Endothelial cell of umbilical vein (primary cell): ENCODE results near the gene ARRB1.

ENCODE experiments used
- POLR2A ChIP-seq: IDR thresholded peaks from 2 replicates; pipeline ENCODE4 v1.6.1; 2012; ENCODE audit warnings: low read depth, mild to moderate bottlenecking, control low read depth, low read length
- TF ChIP-seq, protein P1 (sequence below), 2 donors: IDR thresholded peaks; 1 replicate in 1 of 2; 2 replicates in 1 of 2; pipeline ENCODE4 v1.5.1; 2011; ENCODE audit warnings: low read length in 2 of 2, mild to moderate bottlenecking in 2 of 2, moderate library complexity in 2 of 2, control low read depth in 1 of 2, inconsistent platforms in 1 of 2, low read depth in 1 of 2; ENCODE audit not compliant: insufficient read depth in 1 of 2; ENCODE audit errors: extremely low read depth in 1 of 2

DNA sequence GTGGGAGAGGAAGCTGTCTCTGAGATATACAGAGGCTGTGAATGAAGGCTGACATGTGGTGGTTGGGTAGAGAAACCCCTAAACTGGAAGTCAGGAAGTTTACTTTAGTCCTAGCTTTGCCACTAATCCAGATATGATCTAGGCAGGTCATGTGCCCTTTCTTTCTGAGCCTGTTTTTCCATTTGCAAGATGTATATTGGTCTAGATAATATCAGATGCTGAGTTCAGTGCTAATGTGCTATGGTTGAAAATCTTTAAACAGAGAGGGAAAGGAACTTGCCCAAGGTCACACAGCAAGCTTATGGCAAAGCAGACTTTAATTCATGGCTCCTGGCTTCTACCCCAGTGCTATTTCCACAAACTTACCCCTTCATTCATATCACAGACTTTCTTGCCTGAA, 136.6 kb downstream of the ARRB1 start:
- TF ChIP-seq, protein P1, sequence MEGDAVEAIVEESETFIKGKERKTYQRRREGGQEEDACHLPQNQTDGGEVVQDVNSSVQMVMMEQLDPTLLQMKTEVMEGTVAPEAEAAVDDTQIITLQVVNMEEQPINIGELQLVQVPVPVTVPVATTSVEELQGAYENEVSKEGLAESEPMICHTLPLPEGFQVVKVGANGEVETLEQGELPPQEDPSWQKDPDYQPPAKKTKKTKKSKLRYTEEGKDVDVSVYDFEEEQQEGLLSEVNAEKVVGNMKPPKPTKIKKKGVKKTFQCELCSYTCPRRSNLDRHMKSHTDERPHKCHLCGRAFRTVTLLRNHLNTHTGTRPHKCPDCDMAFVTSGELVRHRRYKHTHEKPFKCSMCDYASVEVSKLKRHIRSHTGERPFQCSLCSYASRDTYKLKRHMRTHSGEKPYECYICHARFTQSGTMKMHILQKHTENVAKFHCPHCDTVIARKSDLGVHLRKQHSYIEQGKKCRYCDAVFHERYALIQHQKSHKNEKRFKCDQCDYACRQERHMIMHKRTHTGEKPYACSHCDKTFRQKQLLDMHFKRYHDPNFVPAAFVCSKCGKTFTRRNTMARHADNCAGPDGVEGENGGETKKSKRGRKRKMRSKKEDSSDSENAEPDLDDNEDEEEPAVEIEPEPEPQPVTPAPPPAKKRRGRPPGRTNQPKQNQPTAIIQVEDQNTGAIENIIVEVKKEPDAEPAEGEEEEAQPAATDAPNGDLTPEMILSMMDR (IDR thresholded peaks at IDR 0.05; ENCODE audit: extremely low read depth in 1 of 2, insufficient read depth in 1 of 2, low read depth in 1 of 2, low read length in 2 of 2), result no peak
- no peak for TF ChIP-seq POLR2A
